ENCODE data around the gene MLN.

The MLN gene

GRCh38 chr6:33847867-33848266 lies 44.1 kb upstream of the MLN start:
- H3K4me3 ChIP-seq (ENCODE audit: low read depth, low read length): no peak overlapping the region
- DNase-seq (ENCODE audit: low read depth): no peak
- no peak for TF ChIP-seq CTCF (conservative IDR thresholded peaks at IDR 0.05; ENCODE audit: low read depth, low read length)

- DNase-seq (ENCODE audit: low read depth): no peak
- no peak overlapping the region for H3K4me3 ChIP-seq (ENCODE audit: low read depth, low read length)
- TF ChIP-seq CTCF (conservative IDR thresholded peaks at IDR 0.05; ENCODE audit: low read depth, low read length): no peak
Measured at GRCh38 chr6:33847078-33847477, 43.3 kb upstream of the MLN start.

GRCh38 chr6:33846226-33846625 lies 42.4 kb upstream of the MLN start:
- no peak for TF ChIP-seq CTCF (conservative IDR thresholded peaks at IDR 0.05; ENCODE audit: low read depth, low read length)
- no peak for DNase-seq (ENCODE audit: low read depth)
- no peak overlapping the region for H3K4me3 ChIP-seq (ENCODE audit: low read depth, low read length)

GRCh38 chr6:33845031-33845745 lies 41.4 kb upstream of the MLN start:
- H3K4me3 ChIP-seq (ENCODE audit: low read depth, low read length): no peak overlapping the region
- no peak for DNase-seq (ENCODE audit: low read depth)
- TF ChIP-seq CTCF (conservative IDR thresholded peaks at IDR 0.05; ENCODE audit: low read depth, low read length): no peak

- TF ChIP-seq CTCF (conservative IDR thresholded peaks at IDR 0.05; ENCODE audit: low read depth, low read length): no peak
- no peak overlapping the region for H3K4me3 ChIP-seq (ENCODE audit: low read depth, low read length)
- DNase-seq (ENCODE audit: low read depth): no peak
Measured at GRCh38 chr6:33843131-33844121, 39.6 kb upstream of the MLN start.

- no peak for TF ChIP-seq CTCF (conservative IDR thresholded peaks at IDR 0.05; ENCODE audit: low read depth, low read length)
- H3K4me3 ChIP-seq (ENCODE audit: low read depth, low read length): no peak overlapping the region
- no peak for DNase-seq (ENCODE audit: low read depth)
Measured at GRCh38 chr6:33841868-33842267, 38.1 kb upstream of the MLN start.

Data from choroid plexus epithelial cell (primary cell).